Caco-2 (cell line): ENCODE data around the gene CRISPLD2. TPM values are rescaled to one million over a fixed set of nuclear protein-coding genes. Genes with fewer than 3 reads are reported as not detected.

Experiments
- BruUV-seq: library from RNA; stranded (reverse); fragments of 400-500 nt; replicated peaks from 2 replicates; lab custom pipeline; 2021; lab: Mats Ljungman, UMichigan
- CTCF ChIA-PET: fragments of 300-600 bp; sonication (Branson Sonifier 250); formaldehyde crosslinking; loops from one replicate; lab custom pipeline; 2022; ENCODE audit warnings: antibody characterized with exemption; lab: Charles Lee
- POLR2A ChIA-PET: fragments of 300-600 bp; sonication (Branson Sonifier 250); formaldehyde crosslinking; loops from one replicate; lab custom pipeline; 2022; ENCODE audit warnings: antibody characterized with exemption; lab: Charles Lee
- DNase-seq, 2 experiments: peaks; one replicate each; pipeline versions ENCODE4 v3.0.0 to v3.0.0-alpha.2; 2020 to 2022
- H3K27me3 ChIP-seq: replicated peaks from 2 replicates; pipeline ENCODE4 v1.6.0; 2011; ENCODE audit warnings: low read length; ENCODE audit not compliant: control insufficient read depth, insufficient read depth
- H3K36me3 ChIP-seq: 2 replicates; pipeline ENCODE4 v1.5.1; 2011; ENCODE audit warnings: low read length; ENCODE audit not compliant: control insufficient read depth, insufficient read depth
- H3K4me1 ChIP-seq: fragments of 250-450 bp; sonication (Bioruptor Pico); 2 replicates; pipeline ENCODE4 v1.5.1; 2020; ENCODE audit warnings: mild to moderate bottlenecking
- H3K4me3 ChIP-seq: 2 replicates; pipeline ENCODE4 v1.5.1; 2011; ENCODE audit warnings: low read depth, mild to moderate bottlenecking, control low read depth, low read length
- H3K9me3 ChIP-seq: fragments of 250-450 bp; sonication (Bioruptor Pico); 2 replicates; pipeline ENCODE4 v1.5.1; 2020; ENCODE audit warnings: mild to moderate bottlenecking, moderate library complexity
- H3K27ac Mint-ChIP-seq: one replicate; pipeline ENCODE4 v1.8.0; 2022; ENCODE audit warnings: mixed read lengths; ENCODE audit not compliant: unreplicated experiment
- H3K27me3 Mint-ChIP-seq: one replicate; pipeline ENCODE4 v1.8.0; 2022; ENCODE audit warnings: mixed read lengths; ENCODE audit not compliant: insufficient read depth, unreplicated experiment
- H3K36me3 Mint-ChIP-seq: one replicate; pipeline ENCODE4 v1.8.0; 2022; ENCODE audit warnings: mild to moderate bottlenecking, mixed read lengths; ENCODE audit not compliant: insufficient read depth, unreplicated experiment
- H3K4me1 Mint-ChIP-seq: one replicate; pipeline ENCODE4 v1.8.0; 2022; ENCODE audit warnings: low read depth, mixed read lengths; ENCODE audit not compliant: unreplicated experiment
- H3K4me3 Mint-ChIP-seq: one replicate; pipeline ENCODE4 v1.8.0; 2022; ENCODE audit warnings: mild to moderate bottlenecking, moderate library complexity, mixed read lengths; ENCODE audit not compliant: unreplicated experiment
- H3K9me3 Mint-ChIP-seq: one replicate; pipeline ENCODE4 v1.8.0; 2022; ENCODE audit warnings: mixed read lengths; ENCODE audit not compliant: unreplicated experiment
- CTCF ChIP-seq, 2 experiments: fragments of 200-600 bp in 1 of 2; IDR thresholded peaks; 1 replicate in 1 of 2; 2 replicates in 1 of 2; pipeline versions ENCODE4 v1.5.1 to v1.8.0; 2011 to 2022; ENCODE audit warnings: antibody characterized with exemption in 1 of 2, control low read depth in 1 of 2, inconsistent platforms in 1 of 2, low read depth in 1 of 2, low read length in 1 of 2, mild to moderate bottlenecking in 1 of 2, moderate library complexity in 1 of 2; ENCODE audit not compliant: insufficient read depth in 1 of 2, severe bottlenecking in 1 of 2, unreplicated experiment in 1 of 2
- intact Hi-C: fragments of 100-400 bp; cut with micrococcal nuclease; formaldehyde crosslinking; loops from one replicate; pipeline ENCODE4 v1.10.0; 2022; ENCODE audit not compliant: unreplicated experiment
- total RNA-seq: library from RNA; stranded (reverse); gene quantifications from 2 replicates; pipeline ENCODE4 v1.2.3, GENCODE V29; 2022

The CRISPLD2 gene
- total RNA-seq, 1 experiment from 2014 or later, result 4.0 TPM

GRCh38 chr16:84940670-84941551 lies 121.1 kb downstream of the CRISPLD2 start:
- Histone ChIP-seq H3K36me3 (no peaks in the 10 kb centered on the region), H3K4me3 (no peak overlapping the region), H3K4me1 (no peaks in the 10 kb centered on the region), H3K9me3 (no peaks in the 10 kb centered on the region), H3K27me3 (no peaks in the 10 kb centered on the region)
- H3K27me3 Mint-ChIP-seq, result no peaks in the 10 kb centered on the region
- no peak for TF ChIP-seq CTCF (IDR thresholded peaks at IDR 0.05; ENCODE audit: insufficient read depth in 1 of 2, low read depth in 1 of 2, low read length in 1 of 2, severe bottlenecking in 1 of 2, unreplicated experiment in 1 of 2)
- no peak for DNase-seq
- ChIA-PET POLR2A (no interaction called here), CTCF (interaction anchor here (1.5 kb wide), 1 partner anchor 30 kb away, joined by 4 read pairs; no protein-coding TSS in a partner anchor)
- H3K4me3 Mint-ChIP-seq, result no peak overlapping the region
- H3K27ac Mint-ChIP-seq, result peak overlapping the region; percentile 73
- no peaks in the 10 kb centered on the region for H3K36me3 Mint-ChIP-seq
- H3K4me1 Mint-ChIP-seq, result no peaks in the 10 kb centered on the region
- intact Hi-C loops, result no loop called here
- no TSS peak for BruUV-seq
- no peaks in the 10 kb centered on the region for H3K9me3 Mint-ChIP-seq

GRCh38 chr16:84941921-84942320 lies 122.1 kb downstream of the CRISPLD2 start:
- intact Hi-C loops, result no loop called here
- H3K27ac Mint-ChIP-seq, result no peak overlapping the region
- DNase-seq, result no peak
- CTCF ChIA-PET, result interaction anchor here (0.9 to 1.5 kb wide), 2 partner anchors 10 to 29 kb away, joined by 4 to 9 read pairs; no protein-coding TSS in a partner anchor
- no peaks in the 10 kb centered on the region for H3K27me3 Mint-ChIP-seq
- TF ChIP-seq CTCF (IDR thresholded peaks at IDR 0.05; ENCODE audit: insufficient read depth in 1 of 2, low read depth in 1 of 2, low read length in 1 of 2, severe bottlenecking in 1 of 2, unreplicated experiment in 1 of 2), result no peak
- no peaks in the 10 kb centered on the region for H3K36me3 Mint-ChIP-seq
- H3K4me1 Mint-ChIP-seq, result no peaks in the 10 kb centered on the region
- Histone ChIP-seq H3K4me1 (no peaks in the 10 kb centered on the region), H3K36me3 (no peaks in the 10 kb centered on the region), H3K9me3 (no peaks in the 10 kb centered on the region), H3K4me3 (no peak overlapping the region), H3K27me3 (no peaks in the 10 kb centered on the region)
- no peaks in the 10 kb centered on the region for H3K9me3 Mint-ChIP-seq
- POLR2A ChIA-PET, result no interaction called here
- BruUV-seq, result no TSS peak
- H3K4me3 Mint-ChIP-seq, result no peak overlapping the region

GRCh38 chr16:84942786-84943185 lies 123.0 kb downstream of the CRISPLD2 start:
- CTCF ChIA-PET, result interaction anchor here (0.7 to 0.9 kb wide), 2 partner anchors 9 to 30 kb away, joined by 9 to 12 read pairs; no protein-coding TSS in a partner anchor
- POLR2A ChIA-PET, result no interaction called here
- DNase-seq, result no peak
- no peak for TF ChIP-seq CTCF (IDR thresholded peaks at IDR 0.05; ENCODE audit: insufficient read depth in 1 of 2, low read depth in 1 of 2, low read length in 1 of 2, severe bottlenecking in 1 of 2, unreplicated experiment in 1 of 2)
- Mint-ChIP-seq H3K4me3 (no peak overlapping the region), H3K36me3 (no peaks in the 10 kb centered on the region), H3K27ac (no peak overlapping the region), H3K4me1 (no peaks in the 10 kb centered on the region), H3K9me3 (no peaks in the 10 kb centered on the region), H3K27me3 (no peaks in the 10 kb centered on the region)
- Histone ChIP-seq H3K4me1 (peaks cover under 1% of the 10 kb centered on the region; the same call in 1 of the 2 replicates), H3K4me3 (no peak overlapping the region), H3K36me3 (no peaks in the 10 kb centered on the region), H3K9me3 (no peaks in the 10 kb centered on the region), H3K27me3 (no peaks in the 10 kb centered on the region)
- no TSS peak for BruUV-seq
- intact Hi-C loops, result no loop called here
